Measurements from ENCODE around the gene ANKRD24. TPM values are rescaled to one million over a fixed set of nuclear protein-coding genes. Genes with fewer than 3 reads are reported as not detected.
"Not testable (repeated sequence)": the region's sequence is repeated elsewhere in the genome, so short reads cannot be mapped to it uniquely, and the experiment has no call there.

Gene ANKRD24
- total RNA-seq, 1 experiment from 2014 or later, result 2.4 TPM

DNA sequence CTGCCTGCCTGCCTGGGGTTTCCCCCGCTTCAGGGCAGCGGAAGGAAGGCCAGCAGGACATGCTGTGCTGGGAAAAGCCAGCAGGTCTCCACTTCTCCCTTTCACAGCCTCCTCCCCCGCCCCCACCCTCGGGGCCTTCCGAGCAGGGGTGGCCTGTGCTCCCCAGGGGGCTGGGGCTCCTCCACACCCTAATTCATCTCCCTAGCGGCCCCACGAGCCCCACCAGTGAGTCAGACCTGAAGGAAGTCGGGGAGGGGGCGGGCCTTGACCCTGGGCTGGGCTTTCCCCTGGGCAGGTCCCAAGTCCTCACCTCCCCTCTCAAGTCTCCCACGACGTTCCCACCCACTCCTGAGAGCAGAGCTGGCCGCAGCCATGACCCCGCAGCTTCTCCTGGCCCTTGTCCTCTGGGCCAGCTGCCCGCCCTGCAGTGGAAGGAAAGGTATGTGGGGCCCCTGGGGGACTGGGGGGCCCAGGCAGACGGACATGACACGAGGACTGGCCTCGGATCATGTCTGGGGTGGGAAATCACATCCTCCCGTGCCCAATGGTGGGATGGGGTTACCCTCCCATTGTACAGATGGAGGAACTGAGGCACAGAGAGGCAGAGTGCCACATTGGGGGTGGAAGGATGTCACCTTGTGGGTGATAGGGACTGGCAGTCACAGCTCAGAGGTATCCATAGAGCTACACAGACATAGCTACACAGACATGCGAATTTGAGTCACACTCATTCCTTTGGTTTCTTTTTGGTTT is 46.9 kb downstream of the ANKRD24 start, which contains the start of gene EBI3:
Gene EBI3 (plus strand): TSS at position 345 of the 753 bp plus-strand sequence. CDS start 28 bp downstream, at position 373.
- H3K27ac Mint-ChIP-seq, result peak within 1 kb of the TSS in 1 of 3 experiments; percentile 53; a peak in 1 of 7 replicates

GRCh38 chr19:4230237-4230636 is 47.7 kb downstream of the ANKRD24 start:
- not testable (repeated sequence) for H4K91ac ChIP-seq (ENCODE audit: insufficient read length, low read depth, low read length); H2BK12ac ChIP-seq (ENCODE audit: insufficient read length, low read depth, low read length); H3K27ac Mint-ChIP-seq; H2AK5ac ChIP-seq (ENCODE audit: insufficient read length, low read length); H3K14ac ChIP-seq (ENCODE audit: insufficient read depth, low read length); H3K9me3 ChIP-seq (ENCODE audit: control insufficient read depth, low read depth, low read length); H3K27me3 ChIP-seq (ENCODE audit: insufficient read depth, low read length); H3K27ac ChIP-seq (ENCODE audit: insufficient read length, low read depth, low read length); H4K5ac ChIP-seq (ENCODE audit: insufficient read length, low read depth, low read length); H4K8ac ChIP-seq (replicated peaks; ENCODE audit: insufficient read length, low read depth, low read length); H2BK120ac ChIP-seq (ENCODE audit: low read depth, low read length, poor library complexity, severe bottlenecking); H2BK15ac ChIP-seq (ENCODE audit: low read depth, low read length); H2AFZ ChIP-seq (ENCODE audit: low read length); H3K9me3 Mint-ChIP-seq; H3K23me2 ChIP-seq (ENCODE audit: insufficient read length, low read depth, low read length, poor library complexity, severe bottlenecking); H3K79me2 ChIP-seq (ENCODE audit: insufficient read depth, low read length); H3K4me1 ChIP-seq (ENCODE audit: insufficient read depth, low read length); H3K4ac ChIP-seq (ENCODE audit: low read depth, low read length); DNase-seq; H3K9ac ChIP-seq (ENCODE audit: extremely low read depth, insufficient read length, low read length); H3K56ac ChIP-seq (ENCODE audit: insufficient read length, low read depth, low read length); H3K4me1 Mint-ChIP-seq; H3K18ac ChIP-seq (ENCODE audit: insufficient read length, low read depth, low read length); H2BK5ac ChIP-seq (ENCODE audit: insufficient read length, low read length); H3K4me3 Mint-ChIP-seq; H3K27me3 Mint-ChIP-seq (ENCODE audit: low read depth); H3K36me3 Mint-ChIP-seq (ENCODE audit: insufficient read depth in 1 of 3, low read depth in 3 of 3); H2BK20ac ChIP-seq (ENCODE audit: low read depth, low read length, poor library complexity, severe bottlenecking); H3K23ac ChIP-seq (ENCODE audit: insufficient read length, low read depth, low read length); H3K79me1 ChIP-seq (ENCODE audit: insufficient read depth, low read depth, low read length, poor library complexity, severe bottlenecking); H3K4me2 ChIP-seq (ENCODE audit: insufficient read depth, insufficient read length, low read length); H3T11ph ChIP-seq (ENCODE audit: low read length); H4K20me1 ChIP-seq (ENCODE audit: control insufficient read depth, insufficient read depth, insufficient read length)
- WGBS (ENCODE audit: extremely low coverage, insufficient read length, low lambda C conversion rate), result no CpG with 5 or more reads among the region's 6 CpGs

More for the DNA sequence above, 46.9 kb downstream of the ANKRD24 start, which contains the start of gene EBI3:
- Histone ChIP-seq H3K14ac (ENCODE audit: insufficient read depth, low read length) (no peak within 1 kb of the TSS; the same call in 1 of the 2 replicates), H3T11ph (ENCODE audit: low read length) (no peak within 1 kb of the TSS), H3K27me3 (ENCODE audit: insufficient read depth, low read length) (no peaks in the 10 kb centered on the region), H3K79me1 (ENCODE audit: insufficient read depth, low read depth, low read length, poor library complexity, severe bottlenecking) (no peaks in the 10 kb centered on the region), H3K9me3 (ENCODE audit: control insufficient read depth, low read depth, low read length) (no peaks in the 10 kb centered on the region), H4K20me1 (ENCODE audit: control insufficient read depth, insufficient read depth, insufficient read length) (peaks cover 3% of the 10 kb centered on the region), H3K79me2 (ENCODE audit: insufficient read depth, low read length) (no peaks in the 10 kb centered on the region), H2BK12ac (ENCODE audit: insufficient read length, low read depth, low read length) (no peak within 1 kb of the TSS), H4K8ac (replicated peaks; ENCODE audit: insufficient read length, low read depth, low read length) (no peak within 1 kb of the TSS), H4K91ac (ENCODE audit: insufficient read length, low read depth, low read length) (no peak within 1 kb of the TSS), H2BK20ac (ENCODE audit: low read depth, low read length, poor library complexity, severe bottlenecking) (no peak within 1 kb of the TSS), H2BK5ac (ENCODE audit: insufficient read length, low read length) (no peak within 1 kb of the TSS), H3K56ac (ENCODE audit: insufficient read length, low read depth, low read length) (no peak within 1 kb of the TSS), H3K23ac (ENCODE audit: insufficient read length, low read depth, low read length) (no peak within 1 kb of the TSS), H3K23me2 (ENCODE audit: insufficient read length, low read depth, low read length, poor library complexity, severe bottlenecking) (peaks cover 3% of the 10 kb centered on the region), H3K4me1 (ENCODE audit: insufficient read depth, low read length) (no peaks in the 10 kb centered on the region), H3K27ac (ENCODE audit: insufficient read length, low read depth, low read length) (no peak within 1 kb of the TSS), H2BK15ac (ENCODE audit: low read depth, low read length) (no peak within 1 kb of the TSS), H2AFZ (ENCODE audit: low read length) (no peak within 1 kb of the TSS), H2BK120ac (ENCODE audit: low read depth, low read length, poor library complexity, severe bottlenecking) (no peak within 1 kb of the TSS), H3K9ac (ENCODE audit: extremely low read depth, insufficient read length, low read length) (no peak within 1 kb of the TSS), H4K5ac (ENCODE audit: insufficient read length, low read depth, low read length) (no peak within 1 kb of the TSS), H3K4me2 (ENCODE audit: insufficient read depth, insufficient read length, low read length) (peak within 1 kb of the TSS; percentile 6), H3K18ac (ENCODE audit: insufficient read length, low read depth, low read length) (no peak within 1 kb of the TSS), H3K4ac (ENCODE audit: low read depth, low read length) (no peak within 1 kb of the TSS), H2AK5ac (ENCODE audit: insufficient read length, low read length) (no peak within 1 kb of the TSS)
- DNase-seq, result peak; percentile 54
- peaks cover 1 to 5% of the 10 kb centered on the region in 2 experiments; a peak in 2 of 5 replicates for H3K9me3 Mint-ChIP-seq
- peaks cover 8% of the 10 kb centered on the region for H3K27me3 Mint-ChIP-seq (ENCODE audit: low read depth)
- no peak within 1 kb of the TSS for H3K4me3 Mint-ChIP-seq
- no CpG with 5 or more reads among the region's 19 CpGs for whole genome bisulfite sequencing (ENCODE audit: extremely low coverage, insufficient read length, low lambda C conversion rate)
- peaks cover 0 to 2% of the 10 kb centered on the region in 2 experiments; a peak in 1 of 4 replicates for H3K4me1 Mint-ChIP-seq
- peaks cover 0 to 4% (median 0%) of the 10 kb centered on the region in 3 experiments; a peak in 2 of 7 replicates for H3K36me3 Mint-ChIP-seq (ENCODE audit: insufficient read depth in 1 of 3, low read depth in 3 of 3)
- no peak for TF ChIP-seq CTCF (conservative IDR thresholded peaks at IDR 0.05)

Data from H9 (cell line).